ENCODE data around the gene SLC38A11.
"Not testable (repeated sequence)": the region's sequence is repeated elsewhere in the genome, so short reads cannot be mapped to it uniquely, and the experiment has no call there.

The SLC38A11 gene

DNA sequence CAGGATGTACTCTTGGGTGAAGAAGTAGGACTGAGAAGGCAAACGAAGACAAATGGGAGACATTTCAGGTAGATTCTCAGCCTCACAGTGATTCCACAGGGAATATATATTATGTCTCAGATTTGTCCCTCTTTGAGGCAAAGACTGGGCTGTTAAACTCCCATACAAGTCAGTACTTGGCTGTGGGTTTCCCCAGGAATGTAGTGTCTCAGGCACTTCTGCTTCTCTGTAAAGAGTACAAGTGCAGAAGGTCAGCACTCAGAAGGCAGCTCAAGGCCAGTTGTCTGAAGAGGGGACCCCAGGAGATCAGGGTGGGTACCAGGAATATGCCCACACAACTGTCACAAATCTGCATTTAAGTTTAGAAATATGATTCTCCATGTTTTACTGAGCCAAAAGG, 73.8 kb downstream of the SLC38A11 start:
- no peak for DNase-seq (ENCODE audit: low read depth in 4 of 4, low spot score in 1 of 4)

DNA sequence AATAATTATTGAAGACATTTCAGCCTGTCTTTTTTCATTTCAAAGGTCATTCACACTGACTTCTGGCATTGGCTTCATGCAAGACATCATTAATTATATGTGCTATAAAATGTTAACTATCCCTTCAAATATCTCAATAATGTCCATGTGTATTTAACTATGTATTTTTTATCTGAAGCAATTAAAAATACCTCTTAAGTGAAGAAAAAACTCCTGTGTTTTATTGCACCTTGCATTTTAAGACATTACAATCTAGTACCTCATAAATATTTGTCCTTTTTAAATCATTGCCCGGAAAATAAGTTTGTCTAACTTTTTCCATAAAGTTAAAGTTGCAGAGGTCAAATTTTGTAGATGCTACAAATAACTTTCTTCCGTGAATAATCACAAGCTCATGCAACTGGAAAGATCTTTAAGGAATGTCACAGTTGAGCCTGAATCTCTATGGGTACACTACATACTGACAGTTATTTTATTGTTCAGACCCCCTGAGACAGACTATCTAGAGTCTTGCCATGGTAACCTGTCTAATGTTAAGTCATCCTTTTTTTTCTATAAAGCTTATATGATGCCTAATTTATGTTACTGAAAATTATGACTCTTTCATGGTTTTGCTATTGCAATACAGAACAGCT, 75.3 kb downstream of the SLC38A11 start:
- no peak for DNase-seq (ENCODE audit: low read depth in 4 of 4, low spot score in 1 of 4)

DNA sequence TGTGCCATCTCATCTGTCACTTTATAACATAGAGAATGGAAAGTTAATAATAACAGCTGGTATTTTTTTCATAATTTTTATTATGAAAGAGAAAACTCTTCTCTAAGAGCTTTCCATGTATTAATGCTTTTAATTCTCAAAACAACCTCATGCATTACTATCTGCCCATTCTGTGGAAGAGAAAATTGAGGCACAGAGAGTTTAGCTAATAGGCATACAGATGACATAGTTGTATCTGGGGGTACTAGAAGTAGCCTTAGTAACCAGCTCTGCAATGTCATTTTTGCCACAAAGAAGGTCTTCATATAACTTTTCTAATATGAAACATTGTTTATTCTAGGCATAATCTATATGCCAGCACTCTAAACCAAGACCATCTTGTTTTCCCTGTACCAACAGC, 77.4 kb downstream of the SLC38A11 start:
- DNase-seq (ENCODE audit: low read depth in 4 of 4, low spot score in 1 of 4): no peak

DNA sequence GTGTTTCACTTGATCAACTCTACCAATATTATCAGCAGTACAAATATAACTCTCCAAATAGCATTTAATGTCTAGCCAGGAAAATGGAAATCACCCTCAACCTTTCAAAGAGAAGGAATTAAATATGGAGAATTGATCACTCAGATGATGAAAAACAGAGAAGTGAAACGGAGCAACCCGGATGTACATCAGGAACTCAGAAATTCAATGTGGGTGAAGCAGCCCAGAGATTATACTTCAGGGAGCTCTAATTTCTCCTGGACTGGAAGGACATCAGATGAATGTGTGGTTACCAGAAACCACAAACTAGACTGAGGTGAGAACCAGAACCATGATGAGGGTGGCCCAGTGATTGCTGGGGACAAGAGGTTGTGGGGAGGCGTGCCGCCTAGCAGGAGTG, 78.2 kb downstream of the SLC38A11 start:
- DNase-seq (ENCODE audit: low read depth in 4 of 4, low spot score in 1 of 4): no peak

DNA sequence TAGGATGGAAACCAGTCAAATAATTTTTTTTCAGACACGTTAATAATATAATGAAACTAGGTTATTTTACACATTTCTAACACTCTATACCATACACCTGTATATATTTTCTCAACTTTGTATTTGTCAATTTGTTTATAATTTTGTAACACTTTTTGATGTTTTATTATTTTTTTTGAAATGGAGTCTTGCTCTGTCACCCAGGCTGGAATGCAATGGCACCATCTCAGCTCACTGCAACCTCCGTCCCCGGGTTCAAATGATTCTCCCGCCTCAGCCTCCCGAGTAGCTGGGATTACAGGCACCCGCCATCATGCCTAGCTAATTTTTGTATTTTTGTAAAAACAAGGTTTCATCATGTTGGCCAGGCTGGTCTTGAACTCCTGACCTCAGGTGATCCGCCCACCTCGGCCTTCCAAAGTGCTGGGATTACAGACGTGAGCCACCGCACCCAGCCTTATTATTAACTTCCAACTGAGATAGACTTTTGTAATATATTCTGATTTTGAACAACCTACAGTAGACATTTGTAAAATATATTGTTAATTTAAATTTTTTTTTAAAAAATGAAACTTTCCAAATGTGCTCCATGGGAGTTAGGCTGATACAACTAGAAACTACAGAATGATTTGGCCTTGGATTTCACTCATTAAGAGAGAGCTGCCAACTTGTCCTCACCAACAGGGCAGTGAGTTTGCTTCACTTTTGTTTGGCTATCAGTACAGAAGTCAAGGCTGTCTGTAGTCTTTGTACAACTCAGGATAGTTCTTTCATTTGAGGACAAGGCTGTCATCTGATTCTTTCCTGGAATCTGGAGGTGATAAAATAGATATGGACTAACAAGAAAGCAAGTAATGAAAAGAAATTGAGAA, 79.8 kb downstream of the SLC38A11 start:
- DNase-seq (ENCODE audit: low read depth in 4 of 4, low spot score in 1 of 4): no peak

DNA sequence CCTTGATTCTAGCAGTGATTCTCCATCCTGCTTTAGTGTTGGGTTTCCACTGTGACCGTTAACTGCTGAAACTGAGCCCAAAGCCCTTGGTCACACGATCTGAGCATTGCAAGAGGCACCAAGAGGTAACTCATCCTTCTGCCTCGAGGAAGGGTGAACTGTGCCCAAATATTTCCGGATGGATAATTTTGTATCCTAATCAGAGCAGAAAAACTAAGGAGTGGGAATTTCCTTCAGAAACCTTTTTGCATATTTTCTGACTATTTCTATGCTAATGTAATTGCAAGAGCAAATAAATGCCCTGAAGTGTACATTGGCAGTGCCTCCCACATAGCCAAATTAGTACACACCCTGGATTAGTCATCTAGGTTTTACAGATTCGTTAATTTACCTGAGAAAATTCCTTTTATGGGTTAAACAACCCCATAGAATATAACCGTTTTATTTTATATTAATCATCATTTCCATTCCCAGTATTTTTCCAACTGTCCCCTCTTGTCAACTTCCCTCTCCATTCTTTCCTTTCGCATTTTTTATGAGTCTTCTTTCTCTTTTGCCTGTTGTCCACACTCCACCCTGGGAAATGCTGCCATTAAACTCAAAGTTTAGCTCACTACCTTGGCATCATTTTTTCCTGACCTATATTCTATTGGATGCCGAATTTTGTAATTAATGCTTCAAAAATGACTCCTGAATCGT, 82.0 kb downstream of the SLC38A11 start:
- DNase-seq (ENCODE audit: low read depth in 4 of 4, low spot score in 1 of 4): no peak

DNA sequence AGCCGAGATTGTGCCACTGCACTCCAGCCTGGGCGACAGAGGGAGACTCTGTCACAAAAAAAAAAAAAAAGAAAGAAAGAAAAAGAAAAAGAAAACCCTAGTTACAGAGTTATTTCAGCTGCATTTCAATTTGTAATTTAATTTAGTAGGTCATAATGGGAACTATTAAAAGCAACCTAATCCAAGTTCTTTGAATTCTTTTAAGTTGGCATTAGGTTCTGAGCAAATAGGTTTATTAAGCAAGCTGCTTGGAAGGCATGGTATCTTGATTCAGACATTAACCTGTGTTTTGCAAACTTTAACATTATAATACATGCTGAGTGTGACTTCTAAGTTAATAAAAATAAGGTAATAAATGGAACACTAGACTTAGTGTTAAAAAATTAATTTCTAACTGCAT, 83.9 kb downstream of the SLC38A11 start:
- DNase-seq (ENCODE audit: low read depth in 4 of 4, low spot score in 1 of 4): no peak

DNA sequence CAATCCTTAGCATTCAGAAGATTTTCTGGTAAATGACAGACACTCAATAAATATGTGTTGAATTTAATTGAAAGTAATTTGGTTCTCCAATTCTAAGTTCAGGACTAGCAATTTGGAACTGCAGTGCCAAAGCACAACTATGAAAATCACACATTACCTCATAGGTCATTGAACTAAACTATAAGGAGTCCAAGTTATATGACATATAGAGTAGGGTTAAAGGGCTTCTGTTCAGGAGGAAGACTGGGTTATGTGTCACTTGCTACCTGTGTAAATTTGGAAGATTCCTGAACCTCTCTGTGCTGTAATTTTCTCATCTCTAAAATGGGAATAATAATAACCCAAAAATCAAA, 85.9 kb downstream of the SLC38A11 start:
- no peak for DNase-seq (ENCODE audit: low read depth in 4 of 4, low spot score in 1 of 4)

DNA sequence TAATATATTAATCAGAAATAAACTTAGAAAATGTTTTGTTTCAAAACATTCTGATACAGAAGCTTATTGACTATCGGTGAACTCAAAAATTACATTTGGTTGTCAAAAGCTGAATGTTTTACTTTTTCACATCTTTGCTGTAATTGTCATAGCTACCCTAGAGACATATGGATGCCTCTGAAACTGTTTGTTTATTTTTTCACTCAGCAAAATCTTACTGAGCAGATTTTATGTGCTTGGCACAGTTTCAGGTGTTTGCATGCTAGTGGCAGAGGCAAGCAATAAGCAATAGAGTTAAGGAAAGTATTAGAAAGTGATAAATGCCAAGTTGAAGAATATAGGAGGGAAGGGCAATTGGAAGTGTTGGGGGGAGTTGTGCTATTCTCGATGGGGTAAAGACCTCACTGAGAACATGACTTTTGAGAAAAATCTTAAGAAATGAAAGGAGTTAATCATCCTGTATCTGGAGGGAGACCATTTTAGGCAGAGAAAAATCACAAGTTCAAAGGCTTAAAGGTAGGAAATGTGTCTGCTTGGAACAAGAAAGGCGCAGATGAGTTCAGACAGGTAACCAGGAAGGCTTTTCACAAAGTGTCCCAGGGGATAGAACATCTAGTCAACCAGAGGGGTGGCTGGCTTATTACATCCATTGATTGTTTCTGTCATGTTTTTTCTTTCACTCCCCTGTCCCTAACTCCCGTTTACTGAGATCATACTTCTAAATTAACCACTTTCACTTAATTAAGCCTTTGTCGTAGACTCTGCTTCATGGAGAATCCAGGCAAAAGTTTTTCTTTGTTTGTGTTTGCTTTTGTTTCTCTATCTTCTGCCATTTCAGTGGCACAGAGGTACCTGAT, 86.5 kb downstream of the SLC38A11 start:
- DNase-seq (ENCODE audit: low read depth in 4 of 4, low spot score in 1 of 4): no peak

DNA sequence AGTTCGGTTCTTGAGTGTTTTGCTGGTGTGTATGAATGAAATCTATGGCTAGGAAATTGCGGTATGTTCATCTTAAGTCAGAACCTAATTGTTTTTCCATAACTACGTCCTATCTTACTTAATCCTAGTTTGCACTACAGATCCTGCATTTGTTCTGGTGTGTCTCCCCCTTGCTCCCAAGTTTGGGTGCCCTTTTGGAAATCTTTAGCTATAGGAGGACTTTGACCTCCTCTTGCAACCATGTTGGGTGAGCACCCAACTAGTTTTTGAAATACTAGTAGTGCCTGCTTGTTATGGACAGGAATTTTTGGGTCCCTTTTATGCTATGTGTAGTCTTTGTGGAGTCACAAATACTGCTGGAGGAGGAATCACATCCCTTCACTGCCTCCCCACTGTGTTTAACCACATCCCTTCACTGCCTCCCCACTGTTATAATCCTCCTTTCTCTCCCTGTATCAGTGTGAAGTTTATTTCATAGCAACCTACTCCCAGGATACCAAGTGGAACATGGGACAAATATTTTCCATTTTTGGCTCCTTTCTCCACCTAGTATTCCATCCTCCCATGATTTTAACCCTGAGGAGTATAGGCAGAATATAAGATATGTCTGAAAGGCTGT, 87.4 kb downstream of the SLC38A11 start:
- no peak for DNase-seq (ENCODE audit: low read depth in 4 of 4, low spot score in 1 of 4)

DNA sequence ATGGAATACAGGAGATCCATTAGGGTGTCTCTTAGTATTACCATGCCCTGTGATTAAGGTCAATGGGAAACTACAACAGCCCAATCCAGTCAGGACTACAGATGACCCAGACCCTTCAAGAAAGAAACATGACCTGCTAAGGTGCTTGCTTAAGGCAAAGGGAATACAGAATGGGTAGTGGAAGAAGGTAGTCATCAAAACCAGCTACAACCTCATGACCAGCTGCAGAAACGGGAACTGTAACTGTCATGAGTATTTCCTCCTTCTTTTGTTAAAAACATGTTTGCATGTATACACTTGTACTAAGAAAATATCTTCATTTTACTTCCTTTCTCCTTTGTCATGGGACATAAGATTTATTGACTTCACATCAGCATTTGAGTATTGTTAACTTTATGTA, 88.9 kb downstream of the SLC38A11 start:
- DNase-seq (ENCODE audit: low read depth in 4 of 4, low spot score in 1 of 4): not testable (repeated sequence)

DNA sequence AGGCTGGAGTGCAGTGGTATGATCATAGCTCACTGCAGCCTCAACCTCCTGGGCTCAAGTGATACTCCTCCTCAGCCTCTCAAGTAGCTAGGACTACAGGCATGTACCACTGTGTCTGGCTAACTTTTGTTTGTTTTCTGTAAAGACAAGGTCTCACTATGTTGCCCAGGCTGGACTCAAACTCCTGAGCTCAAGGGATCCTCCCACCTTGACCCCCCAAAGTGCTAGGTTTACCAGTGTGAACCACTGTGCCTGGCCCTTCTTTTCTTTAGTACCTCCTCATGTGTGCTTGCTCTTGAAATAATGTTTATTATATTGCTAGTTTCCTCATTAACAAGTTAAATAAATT, 94.7 kb downstream of the SLC38A11 start:
- DNase-seq (ENCODE audit: low read depth in 4 of 4, low spot score in 1 of 4): no peak

DNA sequence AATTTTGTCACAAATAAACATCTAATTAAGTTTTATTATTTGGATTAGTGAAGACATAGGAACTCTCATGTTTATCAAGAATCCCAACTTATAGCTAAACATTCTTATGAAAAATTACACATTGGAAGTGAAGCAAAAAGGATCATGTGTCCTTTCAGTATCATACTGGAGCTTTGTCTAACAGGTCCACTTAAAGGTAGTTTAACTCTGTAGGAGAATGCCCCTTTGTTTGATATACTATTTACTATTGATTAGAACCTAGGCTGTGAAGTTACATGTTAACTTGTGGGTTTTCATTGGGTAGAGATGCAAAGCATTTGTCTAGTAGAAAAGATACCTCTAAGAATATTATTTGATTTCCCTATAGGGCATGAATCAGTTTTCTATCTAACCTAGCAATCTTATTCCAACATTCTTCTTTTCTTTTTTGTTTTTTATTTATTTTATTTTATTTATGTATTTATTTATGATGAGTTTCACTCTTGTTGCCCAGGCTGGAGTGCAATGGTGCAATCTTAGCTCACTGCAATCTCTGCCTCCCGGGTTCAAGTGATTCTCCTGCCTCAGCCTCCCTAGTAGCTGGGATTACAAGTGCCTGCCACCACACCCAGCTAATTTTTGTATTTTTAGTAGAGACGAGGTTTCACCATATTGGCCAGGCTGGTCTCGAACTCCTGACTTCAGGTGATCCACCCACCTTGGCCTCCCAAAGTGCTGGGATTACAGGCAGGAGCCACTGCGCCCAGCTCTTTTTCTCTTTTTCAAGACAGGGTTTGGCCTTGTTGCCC, 95.2 kb downstream of the SLC38A11 start:
- not testable (repeated sequence) for DNase-seq (ENCODE audit: low read depth in 4 of 4, low spot score in 1 of 4)

DNA sequence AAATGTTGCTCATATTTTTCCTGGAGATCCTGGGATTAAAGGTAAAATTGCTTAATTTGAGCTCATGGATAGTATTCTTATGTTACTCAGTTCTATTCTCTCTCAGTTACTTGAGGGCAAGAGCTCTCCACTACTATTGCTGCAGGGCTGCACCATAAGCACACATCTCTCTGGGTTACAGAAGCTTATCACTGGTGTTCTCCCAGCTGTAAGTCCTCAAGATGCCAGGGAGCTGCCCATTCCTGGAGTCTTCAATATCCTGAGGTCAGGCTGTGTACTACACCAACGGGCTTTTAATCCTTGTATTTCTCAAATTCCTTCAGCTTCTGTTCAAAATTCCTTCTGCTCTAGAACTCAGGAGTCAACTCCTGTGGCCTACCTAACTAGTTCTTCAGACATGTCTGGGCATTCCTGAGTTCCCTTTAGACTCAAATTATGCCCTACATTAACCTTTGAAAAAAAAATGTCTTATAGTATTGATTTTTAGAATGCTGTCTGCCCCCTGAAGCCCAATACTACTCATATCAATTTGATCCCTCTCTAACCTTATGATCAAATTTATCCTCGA, 96.0 kb downstream of the SLC38A11 start:
- DNase-seq (ENCODE audit: low read depth in 4 of 4, low spot score in 1 of 4): no peak

DNA sequence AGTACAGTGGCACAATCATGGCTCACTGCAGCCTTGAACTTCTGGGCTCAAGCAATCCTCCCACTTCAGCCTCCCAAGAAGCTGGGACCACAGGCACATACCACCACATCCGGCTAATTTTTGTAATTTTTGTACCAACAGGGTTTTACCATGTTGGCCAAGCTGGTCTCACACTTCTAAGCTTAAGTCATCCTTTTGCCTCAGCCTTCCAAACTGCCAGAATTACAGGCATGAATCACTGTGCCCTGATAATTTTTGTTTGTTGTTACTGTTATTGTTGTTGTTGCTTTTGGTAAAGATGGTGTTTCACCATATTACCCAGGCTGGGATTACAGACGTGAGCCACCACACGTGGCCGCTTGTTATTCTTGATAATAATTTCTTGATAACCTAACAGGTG, 103.2 kb downstream of the SLC38A11 start:
- DNase-seq (ENCODE audit: low read depth in 4 of 4, low spot score in 1 of 4): no peak

DNA sequence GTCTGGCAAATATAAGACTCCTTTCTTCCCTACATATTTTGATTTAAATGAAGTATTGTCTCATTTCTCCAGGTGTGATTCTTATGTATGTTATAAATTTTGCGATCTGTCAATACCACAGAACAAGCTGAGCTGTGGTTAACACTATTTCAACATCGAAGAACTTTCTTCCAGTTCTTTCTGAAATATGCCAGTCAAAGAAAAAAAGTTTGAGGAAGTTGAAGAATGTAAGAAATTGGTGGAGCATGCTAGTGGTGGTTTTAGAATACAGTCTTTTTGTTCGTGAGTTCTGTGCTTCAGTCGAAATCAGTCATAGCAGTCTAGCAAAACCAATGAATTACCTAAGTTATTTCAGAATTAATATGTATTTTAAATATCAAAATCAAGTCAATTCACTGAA, 105.1 kb downstream of the SLC38A11 start:
- no peak for DNase-seq (ENCODE audit: low read depth in 4 of 4, low spot score in 1 of 4)

DNA sequence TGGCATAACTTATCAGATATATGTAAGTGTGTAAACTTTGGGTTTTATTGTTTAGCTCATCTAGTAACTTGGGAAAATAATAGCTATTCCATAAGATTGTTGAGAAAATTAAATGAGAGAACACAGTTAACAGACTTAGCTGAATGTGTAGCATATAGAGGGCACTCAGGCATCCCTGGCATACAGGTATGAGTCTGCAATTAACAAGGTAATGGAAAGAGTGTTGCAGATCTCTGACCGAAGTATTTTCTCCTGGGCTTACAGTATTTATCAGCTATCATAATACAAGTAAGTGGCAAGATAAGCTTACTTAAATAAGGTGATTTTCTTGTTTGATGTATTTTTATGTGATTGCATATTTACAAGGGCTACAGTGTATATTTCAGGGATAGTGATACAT, 105.8 kb downstream of the SLC38A11 start:
- no peak for DNase-seq (ENCODE audit: low read depth in 4 of 4, low spot score in 1 of 4)

DNA sequence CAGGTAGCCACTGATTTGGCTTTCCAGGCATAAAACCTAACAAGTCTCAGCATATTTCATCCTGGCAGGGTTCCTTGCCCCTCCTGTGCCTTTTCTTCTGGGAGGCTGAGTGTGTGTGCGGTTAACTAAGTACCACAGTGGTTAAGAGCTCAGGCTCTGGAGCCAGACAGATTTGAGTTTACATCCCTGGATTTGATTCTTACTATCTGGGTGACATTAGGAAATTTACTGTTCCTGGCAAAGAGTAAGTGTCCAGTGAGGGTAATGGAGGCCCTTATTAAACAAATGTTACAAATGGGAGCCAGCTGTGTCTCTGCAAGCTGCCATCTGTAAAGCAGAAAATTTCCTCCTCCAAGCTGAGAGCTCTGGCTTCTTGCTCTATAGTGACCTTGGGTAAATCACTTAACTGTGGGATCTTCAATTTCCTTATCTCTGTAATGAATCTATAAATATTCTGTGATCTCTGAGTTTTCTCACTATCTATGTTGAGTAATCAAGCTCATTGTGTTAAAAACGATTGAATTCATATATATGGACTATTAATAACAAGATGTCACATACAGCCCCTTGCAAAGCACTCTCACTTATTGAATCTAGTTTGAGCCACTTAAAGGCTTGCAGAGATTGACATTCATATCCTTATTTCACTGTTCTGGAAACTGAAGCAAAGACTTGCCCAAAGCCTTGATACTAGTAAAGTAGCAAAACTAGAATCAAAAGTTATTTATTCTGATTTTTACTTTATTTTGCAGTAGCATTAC, 107.2 kb downstream of the SLC38A11 start:
- DNase-seq (ENCODE audit: low read depth in 4 of 4, low spot score in 1 of 4): no peak

DNA sequence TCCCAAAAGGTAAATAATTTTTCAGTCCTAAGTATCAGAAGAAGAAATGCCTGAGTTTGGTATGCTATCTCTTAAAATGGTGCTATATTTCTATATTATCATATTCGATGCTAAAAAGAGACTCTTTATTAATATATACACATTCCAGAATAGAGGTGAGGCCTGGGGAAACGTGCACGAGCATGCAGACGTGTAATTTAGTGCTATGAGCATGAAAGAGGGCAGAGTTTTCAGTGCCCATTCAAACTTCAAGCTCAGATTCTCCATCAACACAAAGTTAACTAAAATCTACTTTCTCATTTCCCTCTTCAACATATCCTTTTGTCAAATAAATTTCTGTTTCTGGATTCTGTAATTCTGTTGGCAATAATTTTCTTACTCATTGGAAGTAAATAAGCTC, 108.0 kb downstream of the SLC38A11 start:
- DNase-seq (ENCODE audit: low read depth in 4 of 4, low spot score in 1 of 4): no peak
